Mesothelial cell of epicardium (in vitro differentiated cells): ENCODE results near the gene DENR. TPM values are rescaled to one million over a fixed set of nuclear protein-coding genes. Genes with fewer than 3 reads are reported as not detected.
"Not testable (repeated sequence)": the region's sequence is repeated elsewhere in the genome, so short reads cannot be mapped to it uniquely, and the experiment has no call there.

Experiments
- DNase-seq, 2 experiments: peaks; one replicate each; pipeline ENCODE4 v3.0.0; 2021; ENCODE audit warnings: low spot score in 2 of 2; ENCODE audit not compliant: unreplicated experiment in 2 of 2
- H3K27ac Mint-ChIP-seq: 2 replicates; pipeline ENCODE4 v1.8.0; 2021; ENCODE audit warnings: mixed read lengths
- H3K27me3 Mint-ChIP-seq: 2 replicates; pipeline ENCODE4 v1.8.0; 2021; ENCODE audit warnings: low read depth, mixed read lengths
- H3K36me3 Mint-ChIP-seq: 2 replicates; pipeline ENCODE4 v1.8.0; 2021; ENCODE audit warnings: mixed read lengths
- H3K4me1 Mint-ChIP-seq: 2 replicates; pipeline ENCODE4 v1.8.0; 2021; ENCODE audit warnings: mixed read lengths
- H3K4me3 Mint-ChIP-seq: 2 replicates; pipeline ENCODE4 v1.8.0; 2021; ENCODE audit warnings: mild to moderate bottlenecking, moderate library complexity, mixed read lengths
- H3K9me3 Mint-ChIP-seq: 2 replicates; pipeline ENCODE4 v1.8.0; 2021; ENCODE audit warnings: mixed read lengths
- CTCF ChIP-seq: fragments of 200-600 bp; sonication (generic); IDR thresholded peaks from one replicate; pipeline ENCODE4 v1.5.0; 2021; ENCODE audit warnings: antibody characterized with exemption; ENCODE audit not compliant: unreplicated experiment
- total RNA-seq: library from RNA; stranded (reverse); gene quantifications from 3 replicates; pipeline ENCODE4 v1.2.1, GENCODE V29; 2021

DENR gene
- total RNA-seq, 1 donor from 2014 or later, result 66.4 TPM

GRCh38 chr12:122740351-122740750 is 12.3 kb upstream of the DENR start:
- no peak for TF ChIP-seq CTCF
- H3K36me3 Mint-ChIP-seq, result no peaks in the 10 kb centered on the region
- no peak for DNase-seq
- H3K27ac Mint-ChIP-seq, result no peak overlapping the region
- no peak overlapping the region for H3K4me3 Mint-ChIP-seq
- H3K27me3 Mint-ChIP-seq, result no peaks in the 10 kb centered on the region
- peaks cover 3% of the 10 kb centered on the region for H3K9me3 Mint-ChIP-seq
- no peaks in the 10 kb centered on the region for H3K4me1 Mint-ChIP-seq

GRCh38 chr12:122743895-122744525 is 8.6 kb upstream of the DENR start:
- Mint-ChIP-seq H3K4me1 (peaks cover 2% of the 10 kb centered on the region), H3K27ac (no peak overlapping the region), H3K4me3 (no peak overlapping the region), H3K9me3 (no peaks in the 10 kb centered on the region), H3K36me3 (no peaks in the 10 kb centered on the region), H3K27me3 (no peaks in the 10 kb centered on the region)
- DNase-seq, result no peak
- no peak for TF ChIP-seq CTCF

GRCh38 chr12:122747224-122748135 is 5.1 kb upstream of the DENR start:
- no peak overlapping the region for H3K4me3 Mint-ChIP-seq
- H3K4me1 Mint-ChIP-seq, result peaks cover 30% of the 10 kb centered on the region

GRCh38 chr12:122749569-122750332 is 2.9 kb upstream of the DENR start:
- H3K9me3 Mint-ChIP-seq, result no peaks in the 10 kb centered on the region
- DNase-seq, result no peak
- TF ChIP-seq CTCF, result no peak
- peak overlapping the region; percentile 83 for H3K27ac Mint-ChIP-seq
- H3K4me3 Mint-ChIP-seq, result no peak overlapping the region
- no peaks in the 10 kb centered on the region for H3K27me3 Mint-ChIP-seq
- peaks cover 44% of the 10 kb centered on the region for H3K4me1 Mint-ChIP-seq
- H3K36me3 Mint-ChIP-seq, result peaks cover 5% of the 10 kb centered on the region

More at GRCh38 chr12:122747224-122748135, 5.1 kb upstream of the DENR start:
- Mint-ChIP-seq H3K27ac (no peak overlapping the region), H3K27me3 (no peaks in the 10 kb centered on the region), H3K36me3 (no peaks in the 10 kb centered on the region), H3K9me3 (no peaks in the 10 kb centered on the region)
- TF ChIP-seq CTCF, result no peak
- DNase-seq, result no peak

DNA sequence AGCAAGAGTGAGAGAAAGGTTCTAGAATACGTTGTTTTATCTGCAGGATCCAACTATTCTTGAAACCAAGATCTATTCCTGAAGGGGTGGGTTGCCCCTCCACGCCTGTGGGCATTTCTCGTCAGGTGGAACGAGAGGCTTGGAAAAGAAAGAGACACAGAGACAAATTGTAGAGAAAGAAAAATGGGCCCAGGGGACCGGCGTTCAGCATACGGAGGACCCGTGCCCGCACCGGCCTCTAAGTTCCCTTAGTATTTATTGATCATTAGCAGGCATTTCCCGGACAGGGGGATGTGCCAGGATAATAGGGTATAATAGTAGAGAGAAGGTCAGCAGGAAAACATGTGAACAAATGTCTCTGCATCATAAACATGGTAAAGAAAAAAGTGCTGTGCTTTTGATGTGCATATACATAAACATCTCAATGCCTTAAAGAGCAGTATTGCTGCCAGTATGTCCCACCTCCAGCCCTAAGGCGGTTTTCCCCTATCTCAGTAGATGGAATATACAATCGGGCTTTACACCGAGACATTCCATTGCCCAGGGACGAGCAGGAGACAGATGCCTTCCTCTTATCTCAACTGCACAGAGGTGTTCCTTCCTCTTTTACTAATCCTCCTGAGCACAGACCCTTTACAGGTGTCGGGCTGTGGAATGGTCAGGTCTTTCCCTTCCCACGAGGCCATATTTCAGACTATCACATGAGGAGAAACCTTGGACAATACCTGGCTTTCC is 1.7 kb upstream of the DENR start:
- H3K27me3 Mint-ChIP-seq, result not testable (repeated sequence)
- Mint-ChIP-seq H3K4me3 (peak overlapping the region; percentile 90), H3K27ac (peak overlapping the region; percentile 98)

More for the DNA sequence above, 1.7 kb upstream of the DENR start:
- not testable (repeated sequence) for DNase-seq, H3K9me3 Mint-ChIP-seq
- Mint-ChIP-seq H3K4me1 (peaks cover 51% of the 10 kb centered on the region), H3K36me3 (peaks cover 12% of the 10 kb centered on the region)
